ENCODE data around the gene HSF4.
"Not testable (repeated sequence)": the region's sequence is repeated elsewhere in the genome, so short reads cannot be mapped to it uniquely, and the experiment has no call there.

Gene HSF4

GRCh38 chr16:67164599-67165061 lies at the start of gene HSF4:
TSS of gene HSF4 (plus strand) at chr16:67164745. CDS start at chr16:67164812, 67 bp downstream.
- no peak for DNase-seq (ENCODE audit: low read depth, low spot score)

- no peak for DNase-seq (ENCODE audit: low read depth, low spot score)
Observed at GRCh38 chr16:67114793-67115192, 49.8 kb upstream of the HSF4 start.

- no peak for DNase-seq (ENCODE audit: low read depth, low spot score)
Observed at GRCh38 chr16:67115639-67116038, 48.9 kb upstream of the HSF4 start.

GRCh38 chr16:67116388-67117311 lies 47.9 kb upstream of the HSF4 start:
- DNase-seq (ENCODE audit: low read depth, low spot score): no peak

- no peak for DNase-seq (ENCODE audit: low read depth, low spot score)
Observed at GRCh38 chr16:67117716-67118115, 46.8 kb upstream of the HSF4 start.

- no peak for DNase-seq (ENCODE audit: low read depth, low spot score)
Observed at GRCh38 chr16:67120025-67120424, 44.5 kb upstream of the HSF4 start.

GRCh38 chr16:67122799-67123198 lies 41.7 kb upstream of the HSF4 start:
- not testable (repeated sequence) for DNase-seq (ENCODE audit: low read depth, low spot score)

- DNase-seq (ENCODE audit: low read depth, low spot score): no peak
Observed at GRCh38 chr16:67128417-67128816, 36.1 kb upstream of the HSF4 start.

- no peak for DNase-seq (ENCODE audit: low read depth, low spot score)
Observed at GRCh38 chr16:67128887-67129286, 35.7 kb upstream of the HSF4 start.

GRCh38 chr16:67129422-67129821 lies 35.1 kb upstream of the HSF4 start:
- no peak for DNase-seq (ENCODE audit: low read depth, low spot score)

- DNase-seq (ENCODE audit: low read depth, low spot score): no peak
Observed at GRCh38 chr16:67137605-67138004, 26.9 kb upstream of the HSF4 start.

GRCh38 chr16:67141391-67141790 lies 23.2 kb upstream of the HSF4 start:
- no peak for DNase-seq (ENCODE audit: low read depth, low spot score)

GRCh38 chr16:67142342-67142741 lies 22.2 kb upstream of the HSF4 start:
- DNase-seq (ENCODE audit: low read depth, low spot score): no peak

- DNase-seq (ENCODE audit: low read depth, low spot score): no peak
Observed at GRCh38 chr16:67144943-67145342, 19.6 kb upstream of the HSF4 start.

GRCh38 chr16:67145746-67146145 lies 18.8 kb upstream of the HSF4 start:
- DNase-seq (ENCODE audit: low read depth, low spot score): no peak

- no peak for DNase-seq (ENCODE audit: low read depth, low spot score)
Observed at GRCh38 chr16:67146523-67147357, 17.8 kb upstream of the HSF4 start.

- DNase-seq (ENCODE audit: low read depth, low spot score): no peak
Observed at GRCh38 chr16:67147437-67148140, 17.0 kb upstream of the HSF4 start.

GRCh38 chr16:67148221-67148620 lies 16.3 kb upstream of the HSF4 start:
- DNase-seq (ENCODE audit: low read depth, low spot score): no peak

GRCh38 chr16:67148656-67149275 lies 15.8 kb upstream of the HSF4 start:
- no peak for DNase-seq (ENCODE audit: low read depth, low spot score)

GRCh38 chr16:67149276-67150046 lies 15.1 kb upstream of the HSF4 start:
- no peak for DNase-seq (ENCODE audit: low read depth, low spot score)
